Measurements from ENCODE around the gene SMAD7.

DNA sequence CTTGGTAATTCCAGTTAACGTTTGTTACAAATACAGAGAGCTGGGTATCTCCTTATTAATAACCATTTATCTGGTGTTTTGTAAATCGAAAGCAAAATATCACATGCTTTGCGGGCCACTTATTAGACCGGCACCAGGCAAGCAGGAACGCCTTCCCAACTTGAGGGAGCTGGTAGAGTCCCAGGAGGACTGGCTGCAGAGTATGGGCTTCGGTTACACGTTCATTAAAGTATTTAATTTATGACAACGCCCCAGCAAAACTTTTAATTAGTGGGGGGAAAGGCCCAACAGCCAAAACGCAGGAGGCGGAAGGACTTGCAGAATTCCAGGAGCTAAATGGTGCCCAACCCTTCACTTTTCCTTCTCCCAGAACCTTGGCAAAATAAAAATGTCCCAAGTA, 3.7 kb downstream of the SMAD7 start:
- TF ChIP-seq, protein P1, sequence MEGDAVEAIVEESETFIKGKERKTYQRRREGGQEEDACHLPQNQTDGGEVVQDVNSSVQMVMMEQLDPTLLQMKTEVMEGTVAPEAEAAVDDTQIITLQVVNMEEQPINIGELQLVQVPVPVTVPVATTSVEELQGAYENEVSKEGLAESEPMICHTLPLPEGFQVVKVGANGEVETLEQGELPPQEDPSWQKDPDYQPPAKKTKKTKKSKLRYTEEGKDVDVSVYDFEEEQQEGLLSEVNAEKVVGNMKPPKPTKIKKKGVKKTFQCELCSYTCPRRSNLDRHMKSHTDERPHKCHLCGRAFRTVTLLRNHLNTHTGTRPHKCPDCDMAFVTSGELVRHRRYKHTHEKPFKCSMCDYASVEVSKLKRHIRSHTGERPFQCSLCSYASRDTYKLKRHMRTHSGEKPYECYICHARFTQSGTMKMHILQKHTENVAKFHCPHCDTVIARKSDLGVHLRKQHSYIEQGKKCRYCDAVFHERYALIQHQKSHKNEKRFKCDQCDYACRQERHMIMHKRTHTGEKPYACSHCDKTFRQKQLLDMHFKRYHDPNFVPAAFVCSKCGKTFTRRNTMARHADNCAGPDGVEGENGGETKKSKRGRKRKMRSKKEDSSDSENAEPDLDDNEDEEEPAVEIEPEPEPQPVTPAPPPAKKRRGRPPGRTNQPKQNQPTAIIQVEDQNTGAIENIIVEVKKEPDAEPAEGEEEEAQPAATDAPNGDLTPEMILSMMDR (IDR thresholded peaks at IDR 0.05) = no peak
- no peak for TF ChIP-seq POLR2A (IDR thresholded peaks at IDR 0.05)

Data from lower leg skin (tissue), 3 donors.